Measurements from ENCODE around the gene UBIAD1. TPM values are rescaled to one million over a fixed set of nuclear protein-coding genes. Genes with fewer than 3 reads are reported as not detected.

The UBIAD1 gene
- total and polyA plus RNA-seq, 10 of the 15 experiments (the other 5 are each of a cell fraction or from before 2014, with no cell fraction given), result 4.5 to 23.8 (median 16.0) TPM

- FAIRE-seq (no peak), ATAC-seq (no peak), DNase-seq (ENCODE audit: low read depth, low spot score) (no peak)
- RAD21 ChIA-PET (ENCODE audit: unreplicated experiment), result no interaction called here
- Histone ChIP-seq H3K36me3 (ENCODE audit: control insufficient read depth in 2 of 2, insufficient read depth in 2 of 2, low read length in 1 of 2) (peaks cover 4 to 13% of the 10 kb centered on the region in 2 experiments), H3K27ac (ENCODE audit: control insufficient read depth, insufficient read depth) (no peak overlapping the region), H2AFZ (ENCODE audit: control insufficient read depth, low read depth, low read length) (no peak overlapping the region), H3K4me1 (ENCODE audit: control insufficient read depth, insufficient read depth, low read length) (no peaks in the 10 kb centered on the region), H3K27me3 (replicated peaks in 1 of 2; ENCODE audit: control insufficient read depth in 2 of 2, insufficient read depth in 2 of 2, low read length in 1 of 2) (no peaks in the 10 kb centered on the region), H4K20me1 (ENCODE audit: control insufficient read depth, insufficient read depth) (peaks cover 4% of the 10 kb centered on the region), H3K9ac (ENCODE audit: control insufficient read depth, insufficient read depth, low read length) (no peak overlapping the region), H3K4me3 (no peak overlapping the region), H3K9me3 (replicated peaks; ENCODE audit: control insufficient read depth, insufficient read depth, low read length) (no peaks in the 10 kb centered on the region), H3K4me2 (ENCODE audit: control insufficient read depth, insufficient read depth) (no peak overlapping the region), H3K79me2 (ENCODE audit: control insufficient read depth, insufficient read depth, low read length) (no peaks in the 10 kb centered on the region)
- no TSS peak for BruUV-seq (replicated peaks)
- POLR2A ChIA-PET, result no interaction called here
- 86% methylated on average over 5 of the region's 5 CpGs for WGBS (ENCODE audit: insufficient coverage, insufficient replicate concordance, low lambda C conversion rate, missing lambda C conversion rate)
- no peak for TF ChIP-seq ZNF384 (IDR thresholded peaks at IDR 0.05; ENCODE audit: borderline replicate concordance, low read depth, low read length)
- TF ChIP-seq NBN (IDR thresholded peaks at IDR 0.05), result no peak
- TF ChIP-seq HDAC6 (IDR thresholded peaks at IDR 0.05; ENCODE audit: unreplicated experiment), result no peak
- no peak for TF ChIP-seq POLR2AphosphoS2 (IDR thresholded peaks at IDR 0.05; ENCODE audit: low read depth, low read length)
- no peak for TF ChIP-seq BRCA1 (IDR thresholded peaks at IDR 0.05; ENCODE audit: low read depth, low read length)
- no peak for TF ChIP-seq PAX8 (IDR thresholded peaks at IDR 0.05)
- no peak for TF ChIP-seq E4F1 (IDR thresholded peaks at IDR 0.05; ENCODE audit: borderline replicate concordance, partially characterized antibody)
- TF ChIP-seq TCF7 (IDR thresholded peaks at IDR 0.05; ENCODE audit: borderline replicate concordance), result no peak
- intact Hi-C loops (cut with micrococcal nuclease; ENCODE audit: unreplicated experiment), result no loop called here
- in situ Hi-C loops (cut with MboI), result no loop called here
- CTCF ChIA-PET, result interaction anchor here (1.3 kb wide), 1 partner anchor 9 kb away, joined by 5 read pairs; no protein-coding TSS in a partner anchor
- SMC1A ChIA-PET (ENCODE audit: uncharacterized antibody, unreplicated experiment), result interaction anchor here (0.5 kb wide), 1 partner anchor 150 kb away, joined by 3 read pairs; no protein-coding TSS in a partner anchor
Observed at GRCh38 chr1:11289064-11289463, 16.1 kb downstream of the UBIAD1 start.

Measured in GM12878 (cell line).